GM19043 (cell line): ENCODE data around the gene SEC16A.

Experiments used
- ATAC-seq: cut with Tn5 transposase; IDR thresholded peaks from one replicate; pipeline ENCODE4 v1.9.1; 2021; ENCODE audit warnings: low read depth; ENCODE audit not compliant: unreplicated experiment

Gene SEC16A, protein sequence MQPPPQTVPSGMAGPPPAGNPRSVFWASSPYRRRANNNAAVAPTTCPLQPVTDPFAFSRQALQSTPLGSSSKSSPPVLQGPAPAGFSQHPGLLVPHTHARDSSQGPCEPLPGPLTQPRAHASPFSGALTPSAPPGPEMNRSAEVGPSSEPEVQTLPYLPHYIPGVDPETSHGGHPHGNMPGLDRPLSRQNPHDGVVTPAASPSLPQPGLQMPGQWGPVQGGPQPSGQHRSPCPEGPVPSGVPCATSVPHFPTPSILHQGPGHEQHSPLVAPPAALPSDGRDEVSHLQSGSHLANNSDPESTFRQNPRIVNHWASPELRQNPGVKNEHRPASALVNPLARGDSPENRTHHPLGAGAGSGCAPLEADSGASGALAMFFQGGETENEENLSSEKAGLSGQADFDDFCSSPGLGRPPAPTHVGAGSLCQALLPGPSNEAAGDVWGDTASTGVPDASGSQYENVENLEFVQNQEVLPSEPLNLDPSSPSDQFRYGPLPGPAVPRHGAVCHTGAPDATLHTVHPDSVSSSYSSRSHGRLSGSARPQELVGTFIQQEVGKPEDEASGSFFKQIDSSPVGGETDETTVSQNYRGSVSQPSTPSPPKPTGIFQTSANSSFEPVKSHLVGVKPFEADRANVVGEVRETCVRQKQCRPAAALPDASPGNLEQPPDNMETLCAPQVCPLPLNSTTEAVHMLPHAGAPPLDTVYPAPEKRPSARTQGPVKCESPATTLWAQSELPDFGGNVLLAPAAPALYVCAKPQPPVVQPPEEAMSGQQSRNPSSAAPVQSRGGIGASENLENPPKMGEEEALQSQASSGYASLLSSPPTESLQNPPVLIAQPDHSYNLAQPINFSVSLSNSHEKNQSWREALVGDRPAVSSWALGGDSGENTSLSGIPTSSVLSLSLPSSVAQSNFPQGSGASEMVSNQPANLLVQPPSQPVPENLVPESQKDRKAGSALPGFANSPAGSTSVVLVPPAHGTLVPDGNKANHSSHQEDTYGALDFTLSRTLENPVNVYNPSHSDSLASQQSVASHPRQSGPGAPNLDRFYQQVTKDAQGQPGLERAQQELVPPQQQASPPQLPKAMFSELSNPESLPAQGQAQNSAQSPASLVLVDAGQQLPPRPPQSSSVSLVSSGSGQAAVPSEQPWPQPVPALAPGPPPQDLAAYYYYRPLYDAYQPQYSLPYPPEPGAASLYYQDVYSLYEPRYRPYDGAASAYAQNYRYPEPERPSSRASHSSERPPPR (N-terminal part only)

DNA sequence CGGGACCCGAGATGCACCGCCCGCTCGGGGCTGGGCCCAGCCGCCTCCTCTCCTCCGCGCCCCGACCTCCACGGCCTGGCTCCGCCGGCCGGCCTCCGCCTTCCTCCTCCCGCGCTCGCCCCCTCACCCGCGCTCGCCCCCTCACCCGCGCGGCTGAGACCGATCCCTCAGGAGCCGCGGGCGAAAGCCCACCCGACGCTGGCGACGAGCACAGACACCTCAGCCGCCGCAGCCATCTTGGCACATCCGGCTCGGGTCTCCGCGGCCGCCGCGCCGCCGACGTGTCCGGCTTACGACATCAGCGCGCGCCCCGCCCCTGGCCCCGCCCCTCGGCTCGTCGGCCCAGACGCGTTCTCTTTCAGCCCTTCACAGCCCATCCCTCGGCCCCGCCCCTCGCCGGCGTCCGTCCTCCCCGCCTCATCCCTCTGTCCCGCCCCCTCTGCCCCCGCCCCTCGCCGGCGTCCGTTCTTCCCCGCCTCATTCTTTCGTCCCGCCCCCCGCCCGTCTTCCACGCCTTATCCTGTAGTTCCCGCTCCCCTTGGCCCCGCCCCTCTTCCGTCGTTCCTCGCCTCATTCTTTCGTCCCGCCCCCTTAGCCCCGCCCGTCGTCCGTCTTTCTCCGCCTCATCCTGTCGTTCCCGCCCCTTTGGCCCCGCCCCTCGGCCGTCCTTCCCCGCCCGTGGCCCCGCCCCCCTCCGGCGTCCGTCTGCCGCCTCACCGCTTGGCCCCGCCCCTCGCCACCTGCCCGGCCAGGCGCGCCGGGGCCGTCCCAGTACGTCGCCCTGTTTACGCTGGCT lies at the start of gene SEC16A:
SEC16A (minus strand) TSS at position 248 of the 796 bp plus-strand sequence. CDS start 5,425 bp downstream, outside the sequence.
- ATAC-seq = peak; percentile 57

DNA sequence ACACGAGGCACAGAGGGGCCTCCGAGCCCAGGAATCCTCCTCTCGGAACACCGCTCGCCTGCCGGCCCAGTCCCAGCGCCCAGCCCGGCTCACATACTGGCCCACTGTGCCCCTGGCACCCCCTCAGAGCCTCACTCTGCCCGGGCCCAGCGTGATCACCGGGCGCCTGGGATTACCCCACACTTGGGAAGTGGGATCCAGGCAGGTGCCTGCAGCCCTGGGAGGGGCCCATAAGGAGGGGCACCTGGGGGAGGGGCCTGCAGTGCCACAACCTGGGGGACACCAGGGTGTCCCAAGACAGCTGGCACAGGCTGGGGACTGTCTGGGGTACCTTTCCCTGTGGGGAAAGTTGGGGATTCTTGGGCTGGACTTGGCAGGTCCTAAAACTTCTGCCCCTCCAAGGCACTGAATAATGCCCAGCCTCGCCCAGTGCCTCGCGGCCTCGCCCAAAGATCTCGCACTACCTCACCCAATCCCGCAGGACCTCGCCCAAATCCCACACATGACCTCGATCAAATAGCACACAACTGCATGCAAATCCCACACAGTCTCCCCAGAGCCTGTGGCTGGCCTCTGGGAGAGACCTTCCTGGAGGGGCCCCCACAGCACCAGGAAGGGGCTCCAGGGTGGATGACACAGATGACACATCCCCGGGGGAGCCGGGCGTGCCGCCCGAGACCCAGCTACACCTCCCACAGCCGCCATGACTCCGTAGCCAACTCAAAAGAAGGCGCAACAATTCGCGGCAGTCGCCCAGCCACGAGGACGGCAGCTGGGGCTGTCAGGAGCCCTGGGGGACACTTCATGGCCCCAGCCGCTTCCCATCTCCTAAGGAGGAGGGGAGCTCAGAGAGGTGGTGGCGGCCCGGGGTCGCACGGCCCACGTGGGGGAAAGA lies 49.3 kb upstream of the SEC16A start:
- ATAC-seq = no peak

DNA sequence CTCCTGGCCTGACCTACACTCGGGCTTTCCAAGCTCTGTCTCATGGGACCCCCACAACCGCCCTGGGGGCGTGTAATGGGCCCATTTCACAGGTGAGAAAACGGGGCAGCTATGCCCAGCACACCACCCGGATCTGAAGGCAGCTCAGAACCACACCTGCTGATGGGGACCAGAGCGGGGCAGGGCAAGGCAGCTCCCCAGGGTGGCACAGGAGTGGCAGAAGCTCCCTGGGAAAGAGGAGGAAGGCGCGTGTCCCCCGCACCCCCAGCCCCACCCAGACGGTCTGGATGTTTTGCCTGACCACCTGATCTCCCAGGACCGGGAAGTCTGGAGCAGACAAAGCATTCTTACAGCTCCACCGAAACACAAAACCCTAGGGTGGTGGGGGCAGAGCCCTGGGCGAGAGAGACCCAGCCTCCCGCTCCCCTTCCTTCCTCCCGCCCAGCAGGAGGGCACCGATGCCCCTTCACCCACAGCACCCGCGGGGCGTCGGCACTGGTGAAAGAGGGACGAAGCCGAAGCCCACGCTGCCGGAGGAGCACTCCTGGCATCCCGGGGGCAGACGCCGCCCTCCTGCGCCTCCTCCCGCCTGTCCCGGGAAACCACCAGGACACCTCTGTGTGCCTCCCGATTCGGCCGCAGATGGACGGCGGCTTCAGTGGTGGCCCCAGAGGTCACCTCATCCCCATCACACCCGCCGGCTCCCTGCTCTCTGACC lies 48.5 kb upstream of the SEC16A start:
- ATAC-seq = no peak

DNA sequence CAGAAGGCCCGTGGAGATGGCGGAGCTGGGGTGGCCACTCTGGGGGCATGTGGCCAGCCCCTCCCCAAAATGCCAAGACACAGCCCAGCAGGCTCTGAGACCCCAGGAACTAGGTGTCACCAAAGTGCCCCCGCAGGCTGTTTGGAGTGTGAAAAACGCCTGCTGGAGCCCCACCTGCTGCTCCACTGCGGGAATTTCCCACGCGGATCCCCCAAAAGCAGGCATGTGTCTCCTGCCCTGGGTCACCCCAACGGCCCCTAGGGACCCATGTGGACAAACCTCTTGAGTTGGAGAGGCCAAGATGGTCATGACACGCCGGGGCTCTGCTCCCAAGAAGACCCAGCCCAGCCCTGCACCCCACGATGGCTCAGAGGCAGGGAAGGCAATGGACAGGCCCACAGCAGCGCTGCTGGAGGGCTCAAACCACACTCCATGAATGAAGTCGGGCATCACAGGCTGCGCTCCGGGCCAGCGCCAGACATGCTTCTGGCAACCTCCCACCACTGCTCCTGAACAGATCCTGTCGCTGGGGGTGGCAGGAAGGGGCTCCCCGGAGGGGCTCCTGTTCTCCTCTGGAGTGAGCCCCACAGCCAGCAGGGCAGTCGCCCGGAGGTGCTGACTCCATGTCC lies 47.7 kb upstream of the SEC16A start:
- no peak for ATAC-seq

DNA sequence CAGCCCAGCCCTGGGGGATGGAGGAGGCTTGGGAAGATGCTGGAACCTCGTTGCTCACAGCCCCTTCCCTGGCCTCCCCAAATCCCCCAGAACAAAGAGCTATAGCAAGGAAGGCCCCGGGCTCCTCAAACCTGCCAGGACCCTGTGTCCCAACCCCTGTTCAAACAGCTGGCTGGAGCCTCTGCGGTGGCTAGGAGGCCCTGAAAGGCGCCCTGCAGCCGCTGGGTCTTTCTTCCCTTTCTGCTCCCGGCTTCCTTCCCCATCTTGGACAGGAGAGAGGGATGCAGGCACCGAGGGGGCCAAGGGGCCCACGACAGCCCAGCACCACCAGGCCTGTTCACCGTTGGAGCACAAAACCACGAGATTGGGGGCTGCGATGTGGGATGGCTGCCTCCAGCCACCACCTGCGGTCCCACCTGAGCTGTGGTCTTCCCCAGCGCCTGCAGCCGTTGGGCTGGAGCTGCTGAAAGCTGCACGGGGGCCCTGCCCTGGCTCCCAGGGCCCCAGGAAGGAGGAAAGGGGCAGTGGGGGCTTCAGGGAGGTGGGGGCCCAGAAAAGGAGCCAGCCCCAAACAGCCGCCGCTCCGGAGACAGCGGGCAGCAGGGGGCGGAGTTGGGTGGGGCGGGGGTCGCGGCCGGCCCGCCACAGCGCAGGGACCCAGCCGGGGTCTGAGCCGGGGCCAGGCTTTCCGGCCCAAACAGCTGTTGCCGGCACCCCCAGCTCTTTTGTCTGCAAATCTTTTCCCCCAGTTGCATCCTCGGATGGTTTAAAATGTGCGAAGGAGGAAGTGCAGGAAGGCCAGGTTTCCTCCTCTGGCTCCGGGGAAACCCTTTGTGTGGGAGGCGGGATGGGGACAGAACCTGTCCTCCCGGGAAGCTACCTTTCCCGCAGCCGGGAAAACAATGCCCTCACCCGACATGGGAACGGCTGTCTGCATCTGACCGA lies 46.9 kb upstream of the SEC16A start:
- no peak for ATAC-seq

DNA sequence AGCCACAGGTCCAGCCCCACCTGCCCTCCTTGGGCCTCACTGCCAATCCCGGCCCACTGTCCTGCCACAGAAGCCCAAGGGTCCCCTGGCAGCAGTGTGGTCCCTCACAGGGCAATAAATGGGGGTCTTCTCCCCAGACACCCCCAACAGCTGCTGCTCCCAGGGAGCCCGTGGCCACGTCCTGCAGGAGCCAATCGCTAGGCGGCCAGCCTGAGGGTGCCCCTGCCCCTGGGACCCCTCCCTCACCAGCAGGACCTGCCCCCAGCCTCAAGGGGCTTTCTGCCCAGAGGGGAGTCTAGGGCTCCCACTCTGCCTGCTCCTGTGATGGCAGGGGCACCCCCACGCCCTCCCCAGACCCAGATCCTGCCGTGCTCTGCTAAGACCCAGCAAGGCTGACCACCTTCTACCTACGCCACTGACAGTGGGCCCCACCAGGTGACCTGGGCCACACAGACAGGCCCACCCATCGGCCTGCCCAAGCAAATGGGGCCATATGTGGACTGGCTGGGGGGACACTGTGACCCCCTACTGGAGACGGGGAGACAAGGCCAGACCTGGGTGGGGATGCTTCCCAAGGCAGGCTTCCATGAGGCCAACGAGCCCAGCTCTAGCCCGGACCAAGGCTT lies 46.0 kb upstream of the SEC16A start:
- no peak for ATAC-seq

DNA sequence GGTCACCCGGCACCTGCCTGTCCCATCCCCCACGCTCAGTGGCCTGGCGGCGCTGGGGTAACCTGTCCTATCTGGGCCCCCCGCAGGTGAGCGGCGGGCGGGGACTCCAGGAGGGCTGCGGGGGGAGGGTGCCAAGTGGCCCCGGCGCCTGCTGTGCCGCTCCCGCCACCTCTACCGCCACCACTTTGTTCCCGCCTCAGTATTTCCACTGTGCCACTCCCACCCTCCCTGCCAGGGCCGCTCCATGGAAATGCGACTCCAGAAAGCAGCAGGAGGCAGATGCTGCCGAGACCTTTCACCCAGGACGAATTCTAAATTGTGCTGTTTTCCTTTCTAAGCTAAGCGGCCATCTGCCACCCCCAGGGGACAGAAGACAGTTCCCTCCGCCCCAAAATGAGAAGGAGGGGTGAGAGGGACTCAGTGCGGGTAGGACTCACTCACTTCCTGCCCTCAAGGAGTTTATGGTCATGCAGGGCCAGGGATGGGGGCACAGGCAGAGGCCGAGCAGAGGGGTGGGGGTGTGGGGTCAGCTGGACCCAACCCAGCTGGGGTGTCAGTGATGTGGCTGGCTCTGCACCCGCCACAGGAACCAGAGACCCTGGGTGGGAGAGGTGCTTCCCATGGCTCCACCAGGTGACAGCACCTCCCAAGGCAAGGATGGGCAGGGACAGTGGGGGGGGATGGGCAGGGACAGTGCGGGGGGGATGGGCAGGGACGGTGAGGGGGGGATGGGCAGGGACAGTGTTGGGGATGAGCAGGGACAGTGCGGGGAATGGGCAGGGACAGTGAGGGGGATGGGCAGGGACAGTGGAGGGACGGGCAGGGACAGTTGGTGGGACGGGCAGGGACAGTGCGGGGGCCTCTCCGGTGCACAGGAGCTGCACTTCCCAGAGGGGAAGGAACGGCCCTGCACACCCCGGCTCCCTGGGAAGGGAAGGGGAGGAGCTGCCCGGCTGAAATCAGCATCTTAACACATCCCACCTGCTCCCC lies 45.2 kb upstream of the SEC16A start:
- ATAC-seq = no peak

DNA sequence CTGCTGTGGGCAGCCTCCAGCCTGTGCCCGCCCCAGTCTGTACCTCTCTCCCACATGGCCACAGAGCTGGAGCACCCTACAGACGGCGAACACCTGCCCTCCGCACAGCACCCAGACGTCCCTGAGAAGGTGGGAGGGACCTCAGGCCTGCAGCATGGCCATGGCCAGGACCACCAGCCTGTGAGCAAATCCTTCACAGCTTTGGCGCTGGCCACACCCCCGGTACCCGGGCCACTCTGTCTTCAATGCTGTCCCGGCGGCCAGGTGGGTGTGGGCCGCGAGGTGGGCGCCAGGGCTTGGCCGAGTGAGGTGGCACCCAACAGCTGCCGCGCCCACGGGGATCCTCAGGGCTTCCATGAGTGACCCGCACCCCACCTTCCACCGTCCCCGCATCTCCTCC lies 44.3 kb upstream of the SEC16A start:
- no peak for ATAC-seq

DNA sequence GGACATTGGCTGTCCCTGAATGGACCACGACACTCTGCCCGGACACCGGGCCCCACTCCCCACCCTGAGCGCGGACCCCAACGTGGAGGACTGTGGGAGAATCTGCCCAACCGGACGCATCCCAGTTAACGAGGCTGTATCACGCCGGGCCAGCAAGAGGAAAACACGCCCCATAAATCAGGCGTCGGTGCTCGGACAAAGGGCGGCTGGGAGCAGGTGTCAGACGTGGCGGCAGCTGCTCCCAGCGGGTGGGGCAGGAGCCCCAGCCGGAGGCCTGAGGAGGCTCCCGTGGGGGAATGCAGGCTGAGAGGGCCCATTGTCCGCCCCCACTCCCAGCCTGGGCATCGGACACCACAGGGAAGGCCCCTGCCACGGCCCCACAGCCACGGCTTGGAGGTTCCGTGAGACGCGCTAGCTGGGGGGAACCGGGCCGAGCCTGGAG lies 43.8 kb upstream of the SEC16A start:
- ATAC-seq = no peak

DNA sequence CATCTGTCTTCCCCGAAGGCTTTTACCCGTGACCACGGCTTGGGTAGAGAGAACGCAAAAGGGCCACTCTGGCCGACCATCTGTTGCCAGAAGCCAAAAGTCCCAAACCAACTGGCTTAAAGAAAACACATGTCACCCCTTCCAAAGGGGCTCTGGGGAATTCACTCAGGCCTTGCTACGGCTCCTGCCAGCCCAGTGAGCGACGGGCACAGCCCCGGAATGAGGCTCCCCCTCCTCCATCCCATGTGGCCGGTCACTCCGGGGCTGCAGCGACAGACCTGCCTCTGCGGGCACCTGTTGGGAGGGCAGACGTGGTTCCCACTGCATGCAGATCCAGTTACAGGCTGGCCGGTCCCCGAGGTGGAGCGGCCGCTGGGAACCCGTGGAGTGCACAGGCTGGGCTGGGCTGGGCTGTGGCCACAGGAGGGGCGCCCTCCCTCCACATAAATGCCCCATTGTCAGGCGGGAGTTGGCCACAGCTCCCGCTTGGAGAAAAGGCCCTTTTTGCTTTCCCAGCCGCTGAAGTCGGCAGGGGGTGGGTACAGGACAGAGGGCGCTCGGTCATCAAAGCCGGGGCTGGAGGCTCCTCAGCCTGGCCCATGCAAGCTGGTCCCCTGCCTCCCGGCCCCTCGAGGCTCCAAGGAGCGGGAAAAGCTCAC lies 43.1 kb upstream of the SEC16A start:
- ATAC-seq = no peak

DNA sequence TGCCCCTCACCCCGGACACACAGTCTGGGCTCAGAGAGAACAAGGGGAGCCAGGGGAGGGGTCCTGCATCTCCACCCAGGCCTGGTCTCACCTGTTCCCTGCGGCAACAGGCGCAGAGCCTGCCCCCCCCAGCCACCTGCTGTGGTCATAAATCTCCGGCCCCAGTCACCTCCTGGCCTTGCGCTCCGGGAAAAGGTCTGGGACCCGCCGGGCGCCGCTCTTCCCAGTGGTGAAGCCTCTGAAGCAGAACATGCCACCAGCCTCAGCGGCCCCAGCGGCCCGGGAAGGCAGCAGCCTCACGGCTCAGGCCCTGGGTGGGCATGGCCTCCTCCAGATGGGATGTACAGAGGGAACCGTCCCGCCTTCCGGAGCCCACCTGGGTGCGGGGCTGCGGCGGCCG lies 42.4 kb upstream of the SEC16A start:
- ATAC-seq = no peak

DNA sequence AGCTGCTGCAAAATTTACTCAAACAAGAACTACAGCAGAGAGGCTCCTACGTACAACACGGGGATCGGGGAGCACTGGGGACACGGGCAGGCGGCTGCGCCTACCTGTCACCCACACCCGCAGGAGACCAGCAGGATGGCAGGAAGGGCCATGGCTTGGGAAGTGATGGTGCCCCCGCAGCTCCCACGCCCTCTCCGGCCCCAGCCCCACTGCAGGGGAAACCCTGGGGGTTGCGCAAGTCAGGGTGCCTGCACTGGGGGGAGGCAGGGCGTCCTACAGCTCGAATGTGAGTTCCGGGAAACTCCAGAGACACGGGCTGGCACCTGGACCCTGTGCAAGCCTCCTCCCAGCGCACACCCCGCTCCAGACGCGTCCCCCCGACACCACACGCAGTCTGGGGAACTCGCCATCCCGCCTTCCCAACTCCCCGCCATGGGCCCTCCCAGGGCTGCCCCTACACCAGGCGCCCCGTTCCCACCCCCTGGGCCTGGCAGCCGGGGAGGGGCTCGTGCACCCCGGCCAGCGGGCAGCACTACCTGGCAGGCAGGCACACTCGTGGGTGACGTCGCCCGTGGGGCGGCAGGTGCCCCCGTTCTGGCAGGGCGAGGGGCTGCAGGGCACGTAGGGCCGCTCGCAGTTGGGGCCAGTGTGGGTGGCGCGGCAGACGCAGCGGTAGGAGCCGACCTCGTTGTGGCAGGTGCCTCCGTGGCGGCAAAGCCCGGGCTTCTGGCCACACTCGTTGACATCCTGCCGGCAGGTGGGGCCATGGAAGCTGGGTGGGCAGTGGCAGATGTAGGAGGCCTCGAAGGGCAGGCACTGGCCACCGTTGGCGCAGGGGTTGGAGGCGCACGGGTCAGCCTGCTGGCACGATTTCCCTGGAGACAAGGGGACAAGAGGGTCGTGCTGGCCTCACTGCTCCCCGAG lies 39.7 kb upstream of the SEC16A start:
- no peak for ATAC-seq

DNA sequence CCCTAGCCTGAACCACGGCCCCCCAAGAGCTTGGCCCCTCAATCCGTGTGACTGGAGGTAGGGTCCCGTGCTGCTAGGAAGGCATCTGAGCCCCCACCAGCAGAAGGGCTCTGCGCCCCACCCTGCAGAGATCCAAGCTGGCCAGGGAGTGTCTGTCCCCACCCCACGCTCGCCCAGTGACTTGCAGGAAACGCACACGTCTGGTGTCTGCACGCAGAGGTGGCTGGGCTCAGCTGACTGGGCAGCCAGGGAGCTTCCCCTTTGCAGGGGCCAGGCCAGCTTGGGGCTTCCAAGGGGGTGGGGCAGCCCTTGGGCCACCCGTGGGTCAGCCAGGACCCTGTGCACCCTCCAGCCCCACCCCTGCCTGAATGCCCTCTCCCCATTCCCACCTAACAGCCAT lies 38.7 kb upstream of the SEC16A start:
- ATAC-seq = no peak

DNA sequence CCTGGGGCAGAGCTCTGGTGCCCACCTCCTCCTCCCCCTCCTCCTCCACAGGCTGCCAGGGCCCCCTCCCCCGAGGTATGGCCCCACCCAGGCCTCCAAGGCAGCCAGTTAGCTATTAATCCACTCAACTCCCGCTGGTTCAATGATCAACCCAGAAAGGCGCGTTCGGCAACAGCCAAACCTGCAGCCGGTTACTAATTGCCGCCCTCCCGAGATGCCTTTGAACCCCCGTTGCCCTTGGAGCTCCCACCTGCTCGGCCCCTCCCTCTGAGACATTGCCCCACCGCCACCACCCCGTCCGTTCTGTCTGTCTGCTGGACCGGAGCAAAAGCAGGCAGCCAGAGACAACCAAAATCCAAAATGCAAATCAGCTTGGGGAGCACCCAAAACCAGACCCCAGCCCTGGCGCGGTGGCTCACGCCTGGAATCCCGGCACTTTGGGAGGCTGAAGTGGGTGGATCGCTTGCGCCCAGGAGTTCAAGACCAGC lies 37.3 kb upstream of the SEC16A start:
- ATAC-seq = no peak
